GM12878 (cell line): ENCODE measurements around the gene TRIM47. TPM values are rescaled to one million over a fixed set of nuclear protein-coding genes. Genes with fewer than 3 reads are reported as not detected.

Experiments
- CBX3 ChIP-seq: fragments of 200-600 bp; sonication (generic); IDR thresholded peaks from 2 replicates; pipeline ENCODE4 v1.6.1; 2016; ENCODE audit warnings: low read depth, borderline replicate concordance
- DPF2 ChIP-seq: fragments of 450-650 bp; IDR thresholded peaks from 2 replicates; pipeline ENCODE4 v1.6.1; 2017; ENCODE audit warnings: mild to moderate bottlenecking
- E2F8 ChIP-seq: fragments of 450-650 bp; IDR thresholded peaks from 2 replicates; pipeline ENCODE4 v1.6.1; 2018; ENCODE audit warnings: mild to moderate bottlenecking, low read depth, moderate library complexity; ENCODE audit not compliant: partially characterized antibody
- ETV6 ChIP-seq, 2 experiments: fragments of 450-650 bp in 1 of 2; IDR thresholded peaks in 1 of 2; conservative IDR thresholded peaks in 1 of 2; 2 replicates each; pipeline ENCODE4 v1.6.1; 2014; ENCODE audit warnings: antibody characterized with exemption in 1 of 2, borderline replicate concordance in 1 of 2, low read depth in 1 of 2, mild to moderate bottlenecking in 1 of 2, moderate library complexity in 1 of 2
- HSF1 ChIP-seq: fragments of 150-350 bp; IDR thresholded peaks from 2 replicates; pipeline ENCODE4 v1.6.1; 2014; ENCODE audit warnings: mild to moderate bottlenecking, low read depth, low read length
- KDM1A ChIP-seq: fragments of 200-600 bp; sonication (generic); IDR thresholded peaks from 2 replicates; pipeline ENCODE4 v1.6.1; 2016; ENCODE audit warnings: borderline replicate concordance
- MTA3 ChIP-seq: IDR thresholded peaks from 2 replicates; pipeline ENCODE4 v1.6.1; 2012; ENCODE audit warnings: low read length, inconsistent platforms, borderline replicate concordance
- NFIC ChIP-seq: IDR thresholded peaks from 2 replicates; pipeline ENCODE4 v1.6.1; 2012; ENCODE audit warnings: low read depth, mild to moderate bottlenecking, inconsistent platforms, low read length, moderate library complexity
- PKNOX1 ChIP-seq: fragments of 450-650 bp; IDR thresholded peaks from 2 replicates; pipeline ENCODE4 v1.6.1; 2016; ENCODE audit warnings: mild to moderate bottlenecking
- RBBP5 ChIP-seq: fragments of 200-600 bp; sonication (generic); conservative IDR thresholded peaks from 2 replicates; pipeline ENCODE4 v1.6.1; 2016
- SIN3A ChIP-seq: IDR thresholded peaks from 2 replicates; pipeline ENCODE4 v1.6.1; 2012; ENCODE audit warnings: low read depth, low read length, improper control_type of control experiment
- SP1 ChIP-seq: IDR thresholded peaks from one replicate; pipeline ENCODE4 v1.6.1; 2011; ENCODE audit warnings: low read depth, low read length
- TAF1 ChIP-seq: IDR thresholded peaks from 2 replicates; pipeline ENCODE4 v1.6.1; 2011; ENCODE audit warnings: mild to moderate bottlenecking, low read depth, low read length, borderline replicate concordance
- ZNF24 ChIP-seq: fragments of 450-650 bp; IDR thresholded peaks from 2 replicates; pipeline ENCODE4 v1.6.1; 2017; ENCODE audit warnings: antibody characterized with exemption, mild to moderate bottlenecking
- ZNF592 ChIP-seq: fragments of 450-650 bp; IDR thresholded peaks from 2 replicates; pipeline ENCODE4 v1.6.1; 2017; ENCODE audit warnings: mild to moderate bottlenecking, moderate library complexity
- ZZZ3 ChIP-seq: IDR thresholded peaks from 2 replicates; pipeline ENCODE4 v1.6.1; 2011; ENCODE audit warnings: low read depth; ENCODE audit not compliant: control insufficient read depth, insufficient read length
- polyA plus RNA-seq, 11 experiments: library from polyadenylated mRNA; depleted of rRNA in 4 of 11; unstranded in 6 of 11; stranded (reverse) in 5 of 11; fragments of >200 nt; fragmentation: Nextera tagmentation in 4 of 11; fragmentation: Illumina TruSeq in 1 of 11; extraction: Ambion mirVana in 4 of 11; extraction: Trizol in 1 of 11; gene quantifications; 1 replicate in 1 of 11; 2 replicates in 10 of 11; pipeline versions ENCODE4 v1.2.1 to v1.2.3, GENCODE V29; 2011 to 2016; ENCODE audit warnings: inconsistent platforms in 2 of 11, missing spikeins in 2 of 11, low read depth in 1 of 11
- total RNA-seq, 4 experiments: library from RNA; depleted of rRNA in 3 of 4; stranded (reverse); fragments of >200 nt in 3 of 4; fragmentation: Illumina TruSeq in 1 of 4; extraction: Trizol in 1 of 4; gene quantifications; 2 replicates each; pipeline versions ENCODE4 v1.2.1 to v1.2.3, GENCODE V29; 2013 to 2021
- TF ChIP-seq, protein P1 (sequence below): fragments of 150-350 bp; IDR thresholded peaks from 2 replicates; pipeline ENCODE4 v1.6.1; 2016; ENCODE audit warnings: low read depth, low read length

Gene TRIM47
- total and polyA plus RNA-seq, 10 of the 15 experiments (the other 5 are each of a cell fraction or from before 2014, with no cell fraction given) = 0.35 to 9.7 (median 5.3) TPM

DNA sequence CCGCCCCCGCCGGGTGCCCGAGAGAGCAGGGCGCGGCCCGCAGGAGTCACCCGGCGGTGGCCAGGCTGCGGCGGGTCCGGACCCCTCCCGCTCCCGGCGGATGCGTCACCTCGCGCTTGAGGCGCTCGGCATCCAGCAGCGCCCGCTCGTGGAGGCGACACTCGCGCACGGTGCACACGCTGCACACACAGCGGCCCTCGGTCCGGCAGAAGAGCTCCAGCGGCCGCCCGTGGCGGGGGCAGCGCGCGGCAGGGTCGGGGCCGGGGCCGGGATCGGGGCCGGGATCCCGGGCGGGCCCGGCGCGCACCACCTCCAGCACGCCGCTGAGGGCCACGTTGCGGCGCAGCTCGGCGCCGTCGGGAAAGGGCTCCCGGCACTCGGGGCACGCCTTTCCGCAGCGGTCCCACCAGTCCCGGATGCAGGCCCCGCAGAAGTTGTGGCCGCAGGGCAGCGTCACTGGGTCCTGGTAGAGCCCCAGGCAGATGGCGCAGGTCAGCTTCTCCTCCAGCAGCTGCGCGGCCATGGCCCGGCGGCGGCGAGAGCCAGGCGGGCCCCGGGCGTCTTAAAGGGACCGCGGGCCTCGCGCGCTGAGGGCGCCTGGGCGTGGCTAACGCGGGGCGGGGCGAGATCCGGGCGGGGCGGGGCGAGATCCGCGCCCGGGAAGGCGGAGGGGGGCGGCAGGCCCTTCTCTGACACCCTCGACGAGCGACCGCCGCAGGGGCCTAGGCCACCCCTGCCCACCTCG is 18.2 kb upstream of the TRIM47 start, which contains the start of gene TRIM65 (continued):
- TF ChIP-seq PKNOX1 = no peak
- TF ChIP-seq ZZZ3 = no peak
- peak; percentile 89 for TF ChIP-seq DPF2
- TF ChIP-seq TAF1 = no peak
- TF ChIP-seq NFIC = no peak
- no peak for TF ChIP-seq CBX3
- TF ChIP-seq ZNF592 = no peak
- no peak for TF ChIP-seq MTA3
- TF ChIP-seq ZNF24 = no peak
- no peak for TF ChIP-seq RBBP5
- no peak for TF ChIP-seq KDM1A
- TF ChIP-seq, protein P1, sequence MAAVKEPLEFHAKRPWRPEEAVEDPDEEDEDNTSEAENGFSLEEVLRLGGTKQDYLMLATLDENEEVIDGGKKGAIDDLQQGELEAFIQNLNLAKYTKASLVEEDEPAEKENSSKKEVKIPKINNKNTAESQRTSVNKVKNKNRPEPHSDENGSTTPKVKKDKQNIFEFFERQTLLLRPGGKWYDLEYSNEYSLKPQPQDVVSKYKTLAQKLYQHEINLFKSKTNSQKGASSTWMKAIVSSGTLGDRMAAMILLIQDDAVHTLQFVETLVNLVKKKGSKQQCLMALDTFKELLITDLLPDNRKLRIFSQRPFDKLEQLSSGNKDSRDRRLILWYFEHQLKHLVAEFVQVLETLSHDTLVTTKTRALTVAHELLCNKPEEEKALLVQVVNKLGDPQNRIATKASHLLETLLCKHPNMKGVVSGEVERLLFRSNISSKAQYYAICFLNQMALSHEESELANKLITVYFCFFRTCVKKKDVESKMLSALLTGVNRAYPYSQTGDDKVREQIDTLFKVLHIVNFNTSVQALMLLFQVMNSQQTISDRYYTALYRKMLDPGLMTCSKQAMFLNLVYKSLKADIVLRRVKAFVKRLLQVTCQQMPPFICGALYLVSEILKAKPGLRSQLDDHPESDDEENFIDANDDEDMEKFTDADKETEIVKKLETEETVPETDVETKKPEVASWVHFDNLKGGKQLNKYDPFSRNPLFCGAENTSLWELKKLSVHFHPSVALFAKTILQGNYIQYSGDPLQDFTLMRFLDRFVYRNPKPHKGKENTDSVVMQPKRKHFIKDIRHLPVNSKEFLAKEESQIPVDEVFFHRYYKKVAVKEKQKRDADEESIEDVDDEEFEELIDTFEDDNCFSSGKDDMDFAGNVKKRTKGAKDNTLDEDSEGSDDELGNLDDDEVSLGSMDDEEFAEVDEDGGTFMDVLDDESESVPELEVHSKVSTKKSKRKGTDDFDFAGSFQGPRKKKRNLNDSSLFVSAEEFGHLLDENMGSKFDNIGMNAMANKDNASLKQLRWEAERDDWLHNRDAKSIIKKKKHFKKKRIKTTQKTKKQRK = no peak
- TF ChIP-seq SP1 = no peak
- no peak for TF ChIP-seq E2F8
- TF ChIP-seq SIN3A = 0 out of 2 replicates have a peak, but pooled peaks have one; percentile 46
- no peak for TF ChIP-seq ETV6 (conservative IDR thresholded peaks at IDR 0.05 in 1 of 2, IDR thresholded peaks at IDR 0.05 in 1 of 2; ENCODE audit: borderline replicate concordance in 1 of 2, low read depth in 1 of 2)
- TF ChIP-seq HSF1 = no peak
